HG03135 (cell line): ENCODE data around the gene HRH2.
"Not testable (repeated sequence)": the region's sequence is repeated elsewhere in the genome, so short reads cannot be mapped to it uniquely, and the experiment has no call there.

ENCODE experiments used
- ATAC-seq: cut with Tn5 transposase; IDR thresholded peaks from one replicate; pipeline ENCODE4 v1.9.1; 2021; ENCODE audit warnings: mild to moderate bottlenecking, moderate library complexity; ENCODE audit not compliant: unreplicated experiment

HRH2 gene

GRCh38 chr5:175657593-175658271 is at the start of gene HRH2:
HRH2 (plus strand) TSS chr5:175658071; CDS start chr5:175683234, 25,163 bp downstream.
- ATAC-seq: no peak

- ATAC-seq: no peak
Measured at GRCh38 chr5:175609526-175609925, 48.3 kb upstream of the HRH2 start.

GRCh38 chr5:175610381-175610780 is 47.5 kb upstream of the HRH2 start:
- no peak for ATAC-seq

- no peak for ATAC-seq
Measured at GRCh38 chr5:175610898-175611297, 47.0 kb upstream of the HRH2 start.

- ATAC-seq: no peak
Measured at GRCh38 chr5:175614223-175614815, 43.6 kb upstream of the HRH2 start.

GRCh38 chr5:175614861-175615260 is 43.0 kb upstream of the HRH2 start:
- no peak for ATAC-seq

GRCh38 chr5:175616083-175616482 is 41.8 kb upstream of the HRH2 start:
- ATAC-seq: no peak

- not testable (repeated sequence) for ATAC-seq
Measured at GRCh38 chr5:175616527-175616926, 41.3 kb upstream of the HRH2 start.

- ATAC-seq: no peak
Measured at GRCh38 chr5:175617447-175617846, 40.4 kb upstream of the HRH2 start.

- no peak for ATAC-seq
Measured at GRCh38 chr5:175620527-175620926, 37.3 kb upstream of the HRH2 start.

GRCh38 chr5:175621971-175622370 is 35.9 kb upstream of the HRH2 start:
- no peak for ATAC-seq

GRCh38 chr5:175623088-175623487 is 34.8 kb upstream of the HRH2 start:
- no peak for ATAC-seq

GRCh38 chr5:175624316-175624715 is 33.6 kb upstream of the HRH2 start:
- ATAC-seq: no peak

- ATAC-seq: no peak
Measured at GRCh38 chr5:175627005-175627404, 30.9 kb upstream of the HRH2 start.

GRCh38 chr5:175627739-175628138 is 30.1 kb upstream of the HRH2 start:
- ATAC-seq: no peak

GRCh38 chr5:175628668-175629067 is 29.2 kb upstream of the HRH2 start:
- ATAC-seq: no peak

GRCh38 chr5:175629261-175629660 is 28.6 kb upstream of the HRH2 start:
- ATAC-seq: no peak

GRCh38 chr5:175629793-175630192 is 28.1 kb upstream of the HRH2 start:
- no peak for ATAC-seq

- no peak for ATAC-seq
Measured at GRCh38 chr5:175635854-175636584, 21.9 kb upstream of the HRH2 start.

GRCh38 chr5:175638305-175638704 is 19.6 kb upstream of the HRH2 start:
- ATAC-seq: no peak

- ATAC-seq: no peak
Measured at GRCh38 chr5:175640106-175640775, 17.6 kb upstream of the HRH2 start.

GRCh38 chr5:175642998-175643397 is 14.9 kb upstream of the HRH2 start:
- ATAC-seq: no peak
